Tongue (tissue), 2 donors: ENCODE data around the gene BZW1. TPM values are rescaled to one million over a fixed set of nuclear protein-coding genes. Genes with fewer than 3 reads are reported as not detected.
A peak's percentile ranks its signal among the peaks of the same experiment; 100 is the strongest.
"Not testable (repeated sequence)": the region's sequence is repeated elsewhere in the genome, so short reads cannot be mapped to it uniquely, and the experiment has no call there.

Source experiments
- DNase-seq: peaks from one replicate; pipeline ENCODE4 v3.0.0-alpha.2; 2015
- total RNA-seq: library from RNA; depleted of rRNA; stranded (reverse); fragments of >200 nt; gene quantifications from one replicate; pipeline ENCODE4 v1.2.3, GENCODE V29; 2014

The BZW1 gene
- total RNA-seq, 1 donor from 2014 or later, result 246 TPM

DNA sequence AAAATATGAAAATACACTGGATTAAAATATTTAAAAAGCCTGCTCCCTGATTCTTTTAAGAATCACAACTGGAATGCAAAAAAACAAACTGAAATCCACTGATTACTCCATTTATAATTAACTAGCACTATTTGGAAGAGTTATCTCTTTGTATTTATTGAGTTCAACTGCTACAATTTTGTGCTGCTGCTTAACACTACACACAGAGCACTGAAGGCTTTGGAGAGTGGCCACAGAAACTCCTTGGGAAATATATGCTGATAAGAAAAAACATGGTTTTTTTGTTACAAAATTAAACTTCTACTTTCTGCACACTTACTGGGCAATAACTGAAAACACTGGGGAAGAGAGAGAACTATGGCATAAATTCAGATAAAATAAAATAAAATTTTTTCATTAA, 19.8 kb upstream of the BZW1 start:
- no peak for DNase-seq

DNA sequence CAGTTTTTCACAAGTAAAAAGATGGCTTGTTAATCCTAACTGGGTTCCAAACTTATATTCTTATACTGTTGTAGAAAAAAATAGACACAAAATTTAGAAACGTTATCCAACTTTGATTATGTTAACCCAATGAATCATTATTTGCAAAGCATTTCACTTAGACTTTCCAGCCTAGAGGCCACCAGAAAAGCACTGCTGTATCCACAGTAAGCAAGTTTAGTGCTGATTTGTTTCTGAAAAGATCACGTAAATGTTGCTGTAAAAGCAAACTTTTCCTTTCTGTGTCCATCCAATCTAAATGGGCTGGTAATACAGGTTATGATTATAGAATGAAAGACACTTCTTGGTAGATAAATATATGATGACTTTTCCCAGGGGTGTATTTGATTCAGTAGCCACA, 17.6 kb upstream of the BZW1 start:
- DNase-seq, result no peak

DNA sequence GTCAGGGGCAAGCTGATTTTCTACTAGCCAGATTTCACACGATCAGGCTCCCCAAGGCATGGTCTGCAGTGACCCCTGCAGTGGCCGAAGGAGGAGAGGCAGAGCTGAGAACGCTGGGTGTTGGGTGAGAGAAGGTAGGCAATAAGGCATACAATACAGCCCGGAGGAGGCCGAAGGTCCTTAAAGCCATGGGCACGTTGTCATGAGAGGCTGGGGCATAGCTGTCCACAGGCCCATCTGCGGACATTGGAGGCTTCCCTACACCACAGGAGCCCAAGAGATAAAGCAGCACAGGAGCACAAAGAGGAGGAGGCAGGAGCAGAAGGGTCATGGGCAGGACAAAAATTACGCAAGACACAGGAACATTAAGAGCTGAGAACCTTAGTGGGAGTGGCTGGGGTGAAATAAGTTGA, 16.7 kb upstream of the BZW1 start:
- no peak for DNase-seq

GRCh38 chr2:200796561-200796960, 15.1 kb upstream of the BZW1 start:
- DNase-seq, result no peak

- DNase-seq, result peak; percentile 7
These were observed 14.4 kb upstream of the BZW1 start for GRCh38 chr2:200797242-200797770.

- DNase-seq, result no peak
These were observed 13.2 kb upstream of the BZW1 start for GRCh38 chr2:200798514-200798913.

DNA sequence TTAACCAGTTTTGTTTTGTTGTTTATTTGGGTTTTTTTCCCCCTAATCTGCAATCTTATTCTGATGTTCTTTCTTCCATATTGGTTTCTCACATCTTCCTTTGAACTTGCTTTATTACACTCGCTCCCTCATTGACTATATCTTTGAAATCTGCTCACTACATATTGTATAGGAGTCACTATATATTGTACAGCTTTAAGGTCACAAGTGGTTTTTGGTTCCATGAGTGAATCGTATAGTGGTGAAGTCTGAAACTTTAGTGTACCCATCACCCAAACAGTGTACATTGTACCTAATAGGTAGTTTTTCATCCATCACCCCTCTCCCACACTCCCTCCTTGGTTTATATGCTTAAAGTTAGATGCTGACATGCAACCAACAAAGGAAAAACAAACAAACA, 11.3 kb upstream of the BZW1 start:
- DNase-seq, result no peak

DNA sequence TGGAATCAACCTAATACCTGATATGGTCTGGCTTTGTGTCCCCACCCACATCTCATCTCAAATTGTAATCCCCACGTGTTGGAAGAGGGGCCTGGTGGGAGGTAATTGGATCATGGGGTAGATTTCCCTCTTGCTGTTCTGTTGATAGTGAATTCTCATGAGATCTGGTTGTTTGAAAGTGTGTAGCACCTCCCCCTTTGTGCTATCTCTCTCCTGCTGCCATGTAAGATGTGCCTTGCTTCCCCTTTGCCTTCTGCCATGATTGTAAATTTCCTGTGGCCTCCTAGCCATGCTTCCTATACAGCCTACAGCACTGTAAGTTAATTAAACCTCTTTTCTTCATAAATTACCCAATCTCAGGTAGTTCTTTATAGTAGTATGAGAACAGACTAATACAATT, 10.3 kb upstream of the BZW1 start:
- not testable (repeated sequence) for DNase-seq

- no peak for DNase-seq
These were observed 2.0 kb upstream of the BZW1 start for GRCh38 chr2:200809506-200810251.

- peak; percentile 13 for DNase-seq
These were observed 1.3 kb upstream of the BZW1 start for GRCh38 chr2:200810252-200810997.

GRCh38 chr2:200810998-200811332, 745 bp upstream of the BZW1 start:
- no peak for DNase-seq

- peak; percentile 79 for DNase-seq
These were observed 662 bp downstream of the BZW1 start for GRCh38 chr2:200812122-200813022.

- no peak for DNase-seq
These were observed 2.6 kb downstream of the BZW1 start for GRCh38 chr2:200814276-200814815.

DNA sequence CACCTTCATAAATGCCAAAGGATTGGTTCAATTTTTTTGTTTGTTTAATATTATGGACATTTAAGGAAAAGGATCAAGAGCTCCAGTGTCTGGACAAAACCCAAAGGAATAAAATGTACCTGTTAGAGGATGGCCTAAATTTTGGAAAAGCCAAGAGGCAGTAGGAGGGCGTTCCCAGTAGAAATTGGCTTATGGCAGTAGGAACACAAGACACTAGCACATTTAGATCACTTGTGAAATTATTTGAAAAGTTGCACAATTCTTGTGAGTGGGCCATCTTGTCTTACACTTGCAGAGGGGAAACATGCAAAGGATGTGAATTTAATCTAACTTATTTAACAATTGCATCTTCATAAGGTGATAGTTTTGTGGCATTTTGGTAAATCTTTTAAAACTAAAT, 3.2 kb downstream of the BZW1 start:
- no peak for DNase-seq

GRCh38 chr2:200818732-200819131, 7.0 kb downstream of the BZW1 start:
- not testable (repeated sequence) for DNase-seq

GRCh38 chr2:200820573-200821234, 9.0 kb downstream of the BZW1 start:
- DNase-seq, result no peak

GRCh38 chr2:200821686-200822245, 10.1 kb downstream of the BZW1 start:
- no peak for DNase-seq

- no peak for DNase-seq
These were observed 16.4 kb downstream of the BZW1 start for GRCh38 chr2:200828104-200828503.

DNA sequence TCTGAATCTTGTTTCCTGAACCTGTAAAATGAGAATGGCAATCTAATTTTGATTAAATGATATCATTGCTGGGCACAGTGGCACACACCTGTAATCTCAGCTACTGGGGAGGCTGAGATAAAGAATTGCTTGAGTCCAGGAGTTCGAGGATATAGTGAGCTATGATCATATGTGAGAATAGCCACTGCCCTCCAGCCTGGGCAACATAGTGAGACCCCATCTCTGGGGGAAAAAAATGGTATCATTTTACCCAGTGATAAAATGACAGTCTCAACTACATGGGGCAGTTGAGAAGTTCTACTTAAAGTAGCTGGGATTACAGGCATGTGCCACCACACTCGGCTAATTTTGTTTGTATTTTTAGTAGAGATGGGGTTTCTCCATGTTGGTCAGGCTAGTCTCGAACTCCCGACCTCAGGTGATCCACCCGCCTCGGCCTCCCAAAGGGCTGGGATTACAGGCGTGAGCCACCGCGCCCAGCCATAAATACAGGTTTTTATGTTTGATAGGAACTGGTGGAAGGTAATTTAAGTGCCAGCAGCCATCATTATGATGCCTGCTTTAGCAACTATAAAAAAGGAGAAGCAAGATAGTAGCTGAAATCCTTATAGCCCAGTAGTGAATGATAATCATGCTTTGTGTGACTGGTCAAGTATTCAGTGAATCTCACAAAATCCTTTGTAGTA, 17.0 kb downstream of the BZW1 start:
- no peak for DNase-seq

DNA sequence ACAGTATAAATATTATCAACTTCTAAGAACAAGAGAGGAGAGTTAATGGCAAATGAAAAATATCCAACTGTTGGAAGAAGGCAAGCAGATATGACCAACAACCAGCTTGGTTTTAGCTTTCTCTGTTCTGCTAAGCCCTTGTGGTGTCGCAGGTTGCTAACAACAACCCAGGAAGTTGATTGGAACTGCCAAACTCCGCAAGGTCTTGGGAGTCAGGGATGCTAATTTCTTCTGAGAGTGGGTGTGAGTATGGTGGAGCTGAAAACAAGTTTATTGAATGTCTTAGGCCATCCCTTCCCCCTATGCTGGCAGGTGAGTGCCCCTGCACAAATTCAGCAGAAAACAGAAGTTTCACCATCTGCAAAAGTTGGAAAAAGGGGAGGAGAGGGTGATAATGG, 17.5 kb downstream of the BZW1 start:
- no peak for DNase-seq

DNA sequence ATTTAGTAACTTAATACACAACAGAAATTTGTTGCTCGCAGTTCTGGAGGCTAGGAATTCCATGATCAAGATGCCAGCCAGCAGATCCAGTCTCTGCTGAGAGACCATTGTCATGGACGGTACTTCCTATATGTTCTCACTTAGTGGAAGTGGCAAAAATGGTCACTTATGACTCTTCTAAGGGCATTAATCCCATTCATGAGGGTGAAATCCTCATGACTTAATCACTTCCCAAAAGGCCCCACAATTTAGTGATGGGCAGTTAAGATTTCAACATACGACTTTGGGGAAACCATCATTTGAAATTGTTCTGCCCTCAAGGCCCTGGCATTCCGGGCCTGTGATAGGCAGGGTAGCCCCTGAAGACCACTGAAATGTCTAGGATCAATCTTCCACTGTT, 23.0 kb downstream of the BZW1 start:
- no peak for DNase-seq
